ENCODE data around the gene SLTM.
"Not testable (repeated sequence)": the region's sequence is repeated elsewhere in the genome, so short reads cannot be mapped to it uniquely, and the experiment has no call there.

Gene SLTM

GRCh38 chr15:58924327-58924726, 9.2 kb downstream of the SLTM start:
- DNase-seq = no peak

- no peak for DNase-seq
Measured at GRCh38 chr15:58923696-58924300, 9.7 kb downstream of the SLTM start.

DNA sequence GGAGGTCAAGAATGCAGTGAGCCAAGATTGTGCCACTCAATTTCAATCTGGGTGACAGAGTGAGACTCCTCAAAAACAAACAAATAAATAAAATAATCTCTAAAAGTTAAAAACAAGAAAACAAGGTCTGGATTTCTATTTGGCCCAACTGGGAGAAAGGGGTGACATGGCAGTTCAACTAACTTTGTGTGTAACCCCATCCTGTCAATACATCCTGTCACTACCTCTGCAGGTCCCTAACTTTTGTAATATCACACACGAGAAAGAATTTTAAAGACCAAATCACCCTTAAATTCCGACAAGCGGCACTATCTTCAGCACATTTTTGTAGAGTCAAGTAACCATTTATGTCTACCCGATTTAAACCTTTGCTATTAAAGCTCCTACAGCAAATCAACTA, 10.2 kb downstream of the SLTM start:
- no peak for DNase-seq

GRCh38 chr15:58921267-58921790, 12.2 kb downstream of the SLTM start:
- no peak for DNase-seq

DNA sequence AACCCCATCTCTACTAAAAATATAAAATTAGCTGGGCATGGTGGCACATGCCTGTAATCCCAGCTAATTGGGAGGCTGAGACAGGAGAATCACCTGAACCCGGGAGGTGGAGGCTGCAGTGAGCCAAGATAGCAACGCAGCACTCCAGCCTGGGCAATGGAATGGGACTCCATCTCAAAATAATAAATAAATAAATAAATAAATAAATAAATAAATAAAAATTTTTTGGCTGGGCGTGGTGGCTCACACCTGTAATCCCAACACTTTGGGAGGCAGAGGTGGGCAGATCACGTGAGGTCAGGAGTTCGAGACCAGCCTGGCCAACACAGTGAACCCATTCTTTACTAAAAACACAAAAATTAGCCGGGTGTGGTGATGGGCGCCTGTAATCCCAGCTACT, 13.0 kb downstream of the SLTM start:
- DNase-seq = not testable (repeated sequence)

- DNase-seq = no peak
Measured at GRCh38 chr15:58919232-58919631, 14.2 kb downstream of the SLTM start.

DNA sequence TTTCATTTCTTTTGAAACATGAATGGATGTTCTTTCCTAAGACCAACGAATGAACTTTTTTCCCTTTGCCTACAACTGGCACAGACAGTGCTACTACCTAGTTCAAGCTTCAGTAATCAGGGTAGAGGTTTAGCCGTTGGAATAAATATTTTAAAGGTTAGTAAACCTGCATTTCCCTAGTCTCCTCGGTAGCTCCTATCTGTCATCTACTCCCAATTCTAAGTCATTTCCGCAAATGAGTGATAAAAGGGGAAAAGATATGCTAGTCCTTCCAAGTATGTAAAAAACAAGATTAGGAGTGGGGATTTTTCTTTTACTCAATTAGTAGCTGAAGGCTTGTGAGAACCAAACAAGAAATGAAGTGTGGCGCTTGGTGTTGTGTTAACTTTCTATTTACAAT, 15.2 kb downstream of the SLTM start:
- DNase-seq = no peak

- DNase-seq = not testable (repeated sequence)
Measured at GRCh38 chr15:58917613-58918129, 15.8 kb downstream of the SLTM start.

DNA sequence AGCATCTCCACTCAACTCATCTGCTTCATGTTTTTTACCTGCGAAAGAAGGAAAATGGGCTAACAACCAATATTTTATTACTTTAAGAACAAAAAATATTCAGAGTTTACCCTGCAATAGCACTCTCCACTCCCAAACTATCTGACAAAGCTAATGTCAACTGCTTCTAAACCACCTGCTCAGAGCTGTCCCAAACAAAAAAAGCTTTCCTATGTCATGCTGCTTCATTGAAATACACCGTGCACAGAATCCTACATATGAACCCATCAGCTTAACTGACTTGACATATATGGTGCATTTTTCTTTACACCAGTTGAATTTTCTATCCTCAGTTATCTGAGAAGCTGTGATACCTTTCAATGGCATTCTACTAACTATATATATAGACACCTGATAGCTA, 16.5 kb downstream of the SLTM start:
- no peak for DNase-seq

GRCh38 chr15:58910456-58910855, 23.0 kb downstream of the SLTM start:
- DNase-seq = no peak

DNA sequence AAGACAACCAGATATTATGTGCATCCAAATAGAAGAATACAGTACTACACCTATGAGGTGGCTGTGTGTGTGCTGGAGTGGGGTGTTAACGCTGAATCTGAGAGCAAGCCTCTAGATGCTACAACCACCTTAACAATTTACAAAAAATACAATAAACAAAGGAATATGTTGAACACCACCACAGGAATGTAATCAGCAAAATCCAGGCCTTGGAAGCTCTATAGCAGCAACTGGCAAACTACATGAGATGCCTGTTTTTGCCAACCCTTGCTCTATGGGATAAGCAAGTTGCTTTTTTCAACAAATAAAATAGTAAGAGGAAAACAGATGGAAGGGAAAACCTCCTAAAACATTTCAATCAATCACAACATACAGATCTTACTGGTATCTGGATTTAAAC, 23.9 kb downstream of the SLTM start:
- DNase-seq = no peak

- DNase-seq = no peak
Measured at GRCh38 chr15:58908550-58909309, 24.7 kb downstream of the SLTM start.

GRCh38 chr15:58900631-58901030, 32.8 kb downstream of the SLTM start:
- DNase-seq = no peak

DNA sequence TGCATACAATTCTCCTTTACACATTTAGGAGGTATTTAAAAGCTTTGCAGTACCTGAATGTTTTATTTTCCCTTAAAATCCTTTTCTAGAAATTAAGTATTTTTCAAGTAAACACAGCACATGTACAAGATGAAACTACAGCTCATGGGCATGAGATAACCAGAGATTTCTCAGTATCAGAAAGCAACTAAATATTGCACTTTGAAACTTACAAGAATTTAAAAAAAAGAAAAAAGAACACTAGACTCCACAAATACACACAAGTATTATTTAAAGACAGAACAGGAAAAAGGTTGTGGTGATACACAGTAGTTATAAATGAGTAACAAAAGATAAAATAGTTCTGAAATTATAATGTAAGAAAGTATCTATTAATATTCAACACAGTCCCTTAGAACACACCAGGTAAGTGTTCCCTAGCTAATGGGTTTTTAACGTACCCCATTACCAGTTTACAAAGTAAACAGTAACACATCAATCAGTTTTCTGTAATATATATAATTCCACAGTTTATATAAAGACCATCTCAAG, 35.3 kb downstream of the SLTM start:
- no peak for DNase-seq

DNA sequence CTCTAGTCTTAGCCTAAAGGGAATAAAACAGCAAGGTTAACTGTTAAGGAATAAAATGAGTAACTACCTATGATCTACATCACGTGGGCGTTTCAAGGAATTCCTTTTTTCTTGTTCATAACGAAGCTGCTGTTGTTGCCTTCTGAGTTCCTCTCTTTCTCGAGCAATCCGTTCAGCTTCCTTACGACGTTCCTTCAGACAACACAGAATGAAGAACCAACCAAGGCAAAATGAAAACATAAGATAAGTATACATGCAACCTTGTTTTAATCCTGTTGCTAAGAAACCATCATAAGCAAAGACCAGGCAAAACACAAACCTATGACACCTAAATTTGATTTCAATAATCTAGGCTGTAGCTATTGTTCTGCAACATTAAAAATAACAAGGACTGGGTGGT, 44.1 kb downstream of the SLTM start:
- no peak for DNase-seq

GRCh38 chr15:58886921-58887320, 46.6 kb downstream of the SLTM start:
- DNase-seq = no peak

GRCh38 chr15:58883926-58884325, 49.6 kb downstream of the SLTM start:
- not testable (repeated sequence) for DNase-seq

GRCh38 chr15:58882243-58882642, 51.2 kb downstream of the SLTM start:
- no peak for DNase-seq

DNA sequence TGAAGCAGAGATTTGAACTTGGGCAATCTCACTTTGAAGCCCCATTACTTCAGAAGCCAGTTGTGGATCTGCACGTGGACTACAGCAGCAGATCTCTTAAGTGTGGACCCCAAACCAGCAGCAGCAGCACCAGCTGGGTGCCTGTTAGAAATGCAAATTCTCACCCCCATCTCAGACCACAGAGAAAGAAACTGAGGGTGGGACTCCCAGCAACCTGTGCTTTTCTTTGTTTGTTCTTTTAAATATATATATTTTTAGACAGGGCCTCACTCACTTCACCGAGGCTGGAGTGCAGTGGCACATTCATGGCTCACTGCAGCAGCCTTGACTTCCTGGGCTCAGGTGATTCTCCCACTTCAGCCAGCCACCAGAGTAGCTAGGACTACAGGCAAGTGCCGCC, 53.2 kb downstream of the SLTM start:
- DNase-seq = no peak

GRCh38 chr15:58877999-58878825, 55.3 kb downstream of the SLTM start:
- no peak for DNase-seq

GRCh38 chr15:58876306-58877106, 57.0 kb downstream of the SLTM start:
- DNase-seq = no peak

- DNase-seq = no peak
Measured at GRCh38 chr15:58875343-58875742, 58.1 kb downstream of the SLTM start.

Data from NCI-H2081 (cell line).